Measurements from ENCODE around the gene EYA3. TPM values are rescaled to one million over a fixed set of nuclear protein-coding genes. Genes with fewer than 3 reads are reported as not detected.

The EYA3 gene
- total and polyA plus RNA-seq, 2 of the 8 experiments (the other 6 are each of a cell fraction or from before 2014, with no cell fraction given): 15.0 to 33.9 TPM

- TF ChIP-seq POU5F1 (IDR thresholded peaks at IDR 0.05; ENCODE audit: low read depth, low read length) (no peak), PHF8 (conservative IDR thresholded peaks at IDR 0.05; ENCODE audit: low read depth, low read length) (no peak), RAD21 (IDR thresholded peaks at IDR 0.05 in 1 of 2, conservative IDR thresholded peaks at IDR 0.05 in 1 of 2; ENCODE audit: low read depth in 2 of 2, low read length in 2 of 2) (no peak), BCL11A (IDR thresholded peaks at IDR 0.05; ENCODE audit: low read depth in 2 of 2, low read length in 2 of 2) (no peak), YY1 (IDR thresholded peaks at IDR 0.05; ENCODE audit: low read depth, low read length) (no peak), KDM1A (IDR thresholded peaks at IDR 0.05; ENCODE audit: borderline replicate concordance, low read length) (no peak)
Observed at GRCh38 chr1:27931184-27931583, 157.2 kb downstream of the EYA3 start (continued).

All from H1 (cell line).